ENCODE data around the gene SPEM2.

Gene SPEM2

GRCh38 chr17:7421186-7421585 is 4.2 kb upstream of the SPEM2 start:
- DNase-seq (ENCODE audit: insufficient read length, low spot score) (no peak), FAIRE-seq (no peak)

GRCh38 chr17:7423679-7424078 is 1.7 kb upstream of the SPEM2 start:
- FAIRE-seq (no peak), DNase-seq (ENCODE audit: insufficient read length, low spot score) (no peak)
- no peak for TF ChIP-seq POLR2A (IDR thresholded peaks at IDR 0.05; ENCODE audit: low read depth, low read length)

More at GRCh38 chr17:7421186-7421585, 4.2 kb upstream of the SPEM2 start:
- no peak for TF ChIP-seq POLR2A (IDR thresholded peaks at IDR 0.05; ENCODE audit: low read depth, low read length)

- no peak for TF ChIP-seq POLR2A (IDR thresholded peaks at IDR 0.05; ENCODE audit: low read depth, low read length)
- no peak for DNase-seq (ENCODE audit: insufficient read length, low spot score)
- FAIRE-seq: no peak
These were observed 340 bp downstream of the SPEM2 start for GRCh38 chr17:7425756-7426155.

GRCh38 chr17:7426203-7426863 is 917 bp downstream of the SPEM2 start:
- DNase-seq (ENCODE audit: insufficient read length, low spot score): no peak
- FAIRE-seq: no peak
- TF ChIP-seq POLR2A (IDR thresholded peaks at IDR 0.05; ENCODE audit: low read depth, low read length): no peak

- no peak for TF ChIP-seq POLR2A (IDR thresholded peaks at IDR 0.05; ENCODE audit: low read depth, low read length)
- FAIRE-seq (no peak), DNase-seq (ENCODE audit: insufficient read length, low spot score) (no peak)
These were observed 1.6 kb downstream of the SPEM2 start for GRCh38 chr17:7426896-7427489.

- DNase-seq (ENCODE audit: insufficient read length, low spot score) (no peak), FAIRE-seq (no peak)
- no peak for TF ChIP-seq POLR2A (IDR thresholded peaks at IDR 0.05; ENCODE audit: low read depth, low read length)
These were observed 2.1 kb downstream of the SPEM2 start for GRCh38 chr17:7427549-7427948.

GRCh38 chr17:7428557-7428956 is 3.1 kb downstream of the SPEM2 start, which contains the start of gene SPEM3:
Gene SPEM3, plus strand, starts transcription at chr17:7428857. Its CDS starts 46 bp downstream, at chr17:7428903.
- DNase-seq (ENCODE audit: insufficient read length, low spot score) (no peak), FAIRE-seq (no peak)
- no peak for TF ChIP-seq POLR2A (IDR thresholded peaks at IDR 0.05; ENCODE audit: low read depth, low read length)

GRCh38 chr17:7429722-7430121 is 4.3 kb downstream of the SPEM2 start:
- FAIRE-seq: no peak
- TF ChIP-seq POLR2A (IDR thresholded peaks at IDR 0.05; ENCODE audit: low read depth, low read length): no peak
- DNase-seq (ENCODE audit: insufficient read length, low spot score): no peak

GRCh38 chr17:7431231-7431630 is 5.8 kb downstream of the SPEM2 start:
- FAIRE-seq (no peak), DNase-seq (ENCODE audit: insufficient read length, low spot score) (no peak)
- no peak for TF ChIP-seq POLR2A (IDR thresholded peaks at IDR 0.05; ENCODE audit: low read depth, low read length)

- no peak for FAIRE-seq
- DNase-seq (ENCODE audit: insufficient read length, low spot score): no peak
- no peak for TF ChIP-seq POLR2A (IDR thresholded peaks at IDR 0.05; ENCODE audit: low read depth, low read length)
These were observed 6.9 kb downstream of the SPEM2 start for GRCh38 chr17:7432296-7432695.

GRCh38 chr17:7435676-7436555 is 10.5 kb downstream of the SPEM2 start:
- DNase-seq (ENCODE audit: insufficient read length, low spot score): no peak

GRCh38 chr17:7436556-7437368 is 11.3 kb downstream of the SPEM2 start:
- peak; percentile 75 for DNase-seq (ENCODE audit: insufficient read length, low spot score)
- no peak for FAIRE-seq
- TF ChIP-seq POLR2A (IDR thresholded peaks at IDR 0.05; ENCODE audit: low read depth, low read length): no peak

More at GRCh38 chr17:7435676-7436555, 10.5 kb downstream of the SPEM2 start:
- no peak for FAIRE-seq
- no peak for TF ChIP-seq POLR2A (IDR thresholded peaks at IDR 0.05; ENCODE audit: low read depth, low read length)

GRCh38 chr17:7437369-7437863 is 12.0 kb downstream of the SPEM2 start:
- DNase-seq (ENCODE audit: insufficient read length, low spot score) (no peak), FAIRE-seq (no peak)
- no peak for TF ChIP-seq POLR2A (IDR thresholded peaks at IDR 0.05; ENCODE audit: low read depth, low read length)

All from H54 (cell line).